CD4-positive, alpha-beta T cell treated with Interleukin-4 for 4 hours (primary cell): Measurements from ENCODE around the gene RIPK4.

Experiments
- DNase-seq: peaks from one replicate; pipeline ENCODE4 v3.0.0-alpha.2; 2020

RIPK4 gene

DNA sequence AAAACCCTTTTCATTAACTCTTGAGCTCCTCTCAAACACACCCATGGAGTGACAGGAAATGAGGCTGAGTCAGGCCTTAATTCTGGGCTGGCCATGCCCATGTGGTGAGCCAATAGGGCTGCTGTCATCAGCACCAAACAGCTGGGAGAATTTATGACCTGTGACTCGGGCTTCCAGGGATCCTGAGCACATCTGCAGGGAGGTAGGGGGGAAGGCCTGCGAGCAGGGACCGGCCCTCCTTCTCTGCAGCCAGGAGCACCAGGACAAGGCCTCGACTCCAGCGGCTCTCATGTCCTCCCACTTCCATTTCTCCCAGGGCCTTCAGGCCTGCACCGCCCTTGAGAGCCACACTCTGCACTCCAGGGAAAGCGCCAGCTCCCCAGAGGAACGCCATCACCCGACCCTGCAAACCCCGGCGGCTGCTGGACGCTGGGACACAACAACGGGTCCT, 14.6 kb downstream of the RIPK4 start:
- DNase-seq, result no peak

DNA sequence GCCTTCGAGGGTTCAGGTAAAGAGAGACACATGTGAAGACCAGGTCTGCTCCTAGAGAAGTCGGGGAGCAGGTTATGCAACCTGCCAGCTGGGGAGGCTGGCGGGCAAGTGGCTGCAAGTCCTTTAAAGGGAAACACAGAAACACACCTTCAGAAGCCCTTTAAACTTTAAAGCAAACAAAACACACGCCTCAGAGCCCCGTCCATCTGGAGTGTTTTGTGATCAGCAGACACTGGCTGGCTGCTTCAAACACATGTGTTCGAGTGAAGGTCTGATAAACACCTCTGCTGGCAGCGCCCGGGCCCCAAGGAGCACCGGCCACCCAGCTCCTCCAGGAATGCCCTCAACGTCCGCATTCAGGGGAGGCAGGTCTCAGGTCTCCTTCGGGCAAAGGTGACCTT, 15.2 kb downstream of the RIPK4 start:
- no peak for DNase-seq

DNA sequence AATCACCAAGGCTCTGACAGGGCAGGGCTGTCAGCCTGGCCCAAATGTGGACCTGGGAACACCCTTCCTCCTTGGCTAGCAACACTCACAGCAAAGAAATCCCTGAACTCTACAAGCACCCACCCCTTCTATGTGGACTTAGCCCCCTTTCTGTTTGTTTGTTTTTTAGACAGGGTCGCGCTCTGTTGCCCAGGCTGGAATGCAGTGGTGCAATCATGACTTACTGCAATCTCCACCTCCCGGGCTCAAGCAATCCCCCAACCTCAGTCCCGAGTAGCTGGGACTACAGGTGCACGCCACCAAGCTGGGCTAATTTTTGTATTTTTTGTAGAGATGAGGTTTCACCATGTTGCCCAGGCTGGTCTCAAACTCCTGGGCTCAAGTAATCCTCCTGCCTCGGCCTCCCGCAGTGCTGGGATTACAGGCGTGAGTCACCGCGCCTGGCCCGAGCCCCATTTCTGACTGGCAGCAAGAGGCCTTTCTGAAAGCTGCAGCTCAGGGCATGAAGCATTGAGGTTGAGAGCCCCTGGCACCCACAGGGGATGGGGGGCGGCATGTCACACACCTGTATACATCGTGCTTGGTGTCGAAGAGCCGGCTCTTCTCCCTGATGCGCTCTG, 16.2 kb downstream of the RIPK4 start:
- DNase-seq, result no peak

DNA sequence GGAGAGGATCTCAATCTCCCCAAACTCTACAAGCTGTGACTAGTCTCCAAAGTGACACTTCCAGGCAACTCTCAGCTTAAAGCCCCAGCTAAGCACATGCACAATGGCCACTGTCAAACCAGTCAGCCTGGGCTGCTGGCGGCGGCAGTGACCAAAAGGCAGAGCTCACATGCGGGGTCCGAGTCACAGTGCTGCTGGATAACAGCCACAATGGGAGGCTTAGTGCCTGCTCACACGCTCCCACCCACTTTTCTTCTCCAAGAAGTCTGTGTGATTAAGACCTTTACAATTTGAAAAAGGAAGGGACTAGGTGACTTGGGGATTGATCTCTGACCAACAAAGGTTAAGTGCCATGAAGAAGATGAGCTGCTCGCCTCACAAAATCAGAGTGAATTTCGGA, 16.8 kb downstream of the RIPK4 start:
- DNase-seq, result no peak

DNA sequence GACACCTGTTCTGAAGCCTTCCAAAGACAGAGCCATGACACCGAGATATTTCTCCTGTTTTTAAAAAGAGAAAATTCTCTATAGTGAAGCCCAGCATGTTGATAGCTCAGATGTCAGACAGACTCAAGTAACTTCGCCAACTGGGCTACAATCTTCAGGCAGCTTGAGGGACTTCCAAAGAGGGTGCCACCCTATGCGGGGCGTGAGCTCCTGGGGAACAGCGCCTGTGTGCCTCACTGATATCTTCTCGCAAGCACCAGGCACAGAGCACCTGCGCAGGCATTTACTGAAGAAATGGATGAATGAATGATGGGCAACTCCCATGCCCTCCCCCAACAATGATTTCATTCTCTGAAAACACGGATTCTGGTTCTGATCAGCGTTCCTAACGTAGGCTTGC, 17.6 kb downstream of the RIPK4 start:
- DNase-seq, result no peak

DNA sequence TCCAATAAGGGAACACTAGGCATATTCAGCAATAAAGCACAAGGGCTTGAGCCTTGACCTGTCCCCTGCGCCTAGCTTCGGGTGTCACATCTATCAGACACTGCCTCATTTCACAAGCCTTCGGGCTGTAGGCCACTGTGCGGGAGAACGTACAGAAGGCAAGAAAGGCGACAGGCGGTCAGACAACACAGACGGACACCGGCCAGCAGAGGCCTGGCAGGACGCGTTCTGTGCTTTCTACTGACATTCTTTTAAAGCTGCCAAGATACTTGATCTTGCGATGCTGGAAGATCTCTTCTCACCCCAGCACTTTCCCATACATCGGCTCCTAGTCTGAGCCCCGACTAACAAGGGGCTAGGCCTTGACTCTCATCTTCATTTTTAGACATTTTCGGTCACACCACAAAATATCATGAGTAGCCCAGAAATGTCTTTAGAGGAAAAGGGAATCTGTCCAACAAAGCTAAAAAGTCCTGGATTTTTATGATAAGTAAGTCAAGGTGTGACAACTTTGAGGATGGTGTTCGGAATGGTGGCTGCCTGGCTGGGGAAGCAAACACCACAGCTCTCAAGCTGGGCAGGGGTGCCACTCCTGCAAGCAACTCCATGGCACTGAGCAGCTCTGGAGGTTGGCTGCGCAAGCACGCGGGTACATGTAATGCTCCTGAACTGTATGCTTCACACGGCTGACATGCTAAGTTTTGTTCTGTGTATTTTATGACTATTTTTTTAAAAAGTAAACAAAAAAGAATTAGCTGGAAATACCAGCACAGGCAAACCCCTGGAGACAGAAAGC, 18.7 kb downstream of the RIPK4 start:
- no peak for DNase-seq

DNA sequence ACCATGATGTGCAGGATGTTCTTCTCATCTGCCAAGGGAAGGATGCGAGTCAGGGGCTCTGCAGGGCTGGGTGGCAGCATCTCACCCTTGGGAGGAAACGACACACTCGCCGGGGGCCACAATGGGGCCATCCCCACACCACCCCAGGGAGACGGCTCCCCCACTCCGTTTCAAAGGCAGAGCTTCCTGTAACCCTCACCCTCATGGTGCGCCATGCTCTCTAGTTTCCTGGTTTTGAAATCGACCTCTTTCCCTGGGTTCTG, 20.2 kb downstream of the RIPK4 start:
- DNase-seq, result no peak

DNA sequence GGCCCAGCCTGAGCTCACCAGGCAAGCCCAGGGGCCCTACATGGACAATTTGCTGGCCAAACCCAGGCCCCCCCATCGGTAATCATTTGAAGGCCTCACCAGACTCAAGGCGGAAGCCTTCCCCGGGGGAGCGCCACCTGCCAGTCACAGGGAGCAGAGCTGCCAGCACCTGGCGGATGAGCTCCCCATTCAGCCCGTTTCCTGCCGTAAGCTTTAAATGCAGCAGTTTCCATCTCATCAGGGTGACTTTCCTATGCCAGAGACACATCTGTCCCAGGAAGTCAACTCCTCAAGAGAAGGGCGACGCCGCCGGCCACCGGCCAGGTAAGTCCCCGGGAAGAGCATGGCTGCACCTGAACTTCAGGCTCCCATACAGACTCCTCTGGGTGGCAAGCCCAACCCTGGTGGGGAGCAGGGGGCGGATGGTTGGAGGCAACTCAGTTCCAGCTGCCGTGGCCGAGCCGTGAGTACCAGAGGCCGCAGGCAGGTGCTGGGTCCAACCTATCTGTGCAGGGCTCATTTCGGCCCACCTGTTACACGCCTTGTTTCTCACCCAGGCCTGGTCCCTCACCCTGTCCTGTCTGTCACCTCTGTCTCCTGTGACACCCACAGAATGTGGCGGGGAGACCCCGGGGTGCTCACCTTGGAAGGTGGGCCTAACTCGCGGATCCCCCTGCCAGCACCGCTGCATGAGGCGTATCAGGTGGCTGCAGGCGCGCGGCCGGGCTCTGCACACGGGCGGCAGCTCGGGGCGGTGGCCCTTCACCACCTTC, 20.7 kb downstream of the RIPK4 start:
- DNase-seq, result no peak

DNA sequence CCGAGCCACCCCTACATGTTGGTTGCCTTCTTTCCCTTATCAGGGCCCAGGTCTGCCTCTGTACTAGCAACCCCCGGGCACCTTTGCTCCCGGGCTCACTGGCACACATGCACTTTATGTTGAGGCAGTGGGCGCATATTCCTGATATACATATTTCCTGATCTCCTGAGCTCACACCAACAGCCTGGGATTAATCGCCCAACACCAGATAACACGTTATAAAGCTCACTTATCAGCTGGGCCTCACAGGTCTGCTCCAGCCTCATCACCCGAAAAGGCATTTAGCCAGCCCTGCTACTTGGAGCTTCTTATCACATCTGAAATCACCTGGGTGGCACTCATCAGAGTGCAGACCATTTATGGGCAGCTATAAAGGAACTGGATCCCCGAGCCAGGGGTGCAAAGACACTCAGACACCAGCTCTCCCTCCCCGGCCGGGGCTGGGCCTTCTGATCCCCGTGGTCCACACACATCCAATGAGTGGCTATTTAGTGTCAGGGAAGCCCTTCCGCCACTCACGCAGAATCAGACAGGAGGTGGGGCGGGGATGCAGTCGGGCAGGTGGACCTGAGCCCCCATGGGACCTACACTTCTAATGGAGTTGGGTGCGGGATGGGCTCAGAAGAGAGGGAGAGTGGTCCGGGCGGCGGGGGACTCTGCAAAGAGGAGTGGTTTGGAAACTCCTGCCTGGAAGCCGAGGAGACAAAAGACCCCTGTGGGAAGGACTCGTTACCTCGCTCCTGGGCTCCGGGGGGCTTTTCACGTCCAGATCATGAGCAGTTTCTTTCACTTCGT, 21.6 kb downstream of the RIPK4 start:
- no peak for DNase-seq

DNA sequence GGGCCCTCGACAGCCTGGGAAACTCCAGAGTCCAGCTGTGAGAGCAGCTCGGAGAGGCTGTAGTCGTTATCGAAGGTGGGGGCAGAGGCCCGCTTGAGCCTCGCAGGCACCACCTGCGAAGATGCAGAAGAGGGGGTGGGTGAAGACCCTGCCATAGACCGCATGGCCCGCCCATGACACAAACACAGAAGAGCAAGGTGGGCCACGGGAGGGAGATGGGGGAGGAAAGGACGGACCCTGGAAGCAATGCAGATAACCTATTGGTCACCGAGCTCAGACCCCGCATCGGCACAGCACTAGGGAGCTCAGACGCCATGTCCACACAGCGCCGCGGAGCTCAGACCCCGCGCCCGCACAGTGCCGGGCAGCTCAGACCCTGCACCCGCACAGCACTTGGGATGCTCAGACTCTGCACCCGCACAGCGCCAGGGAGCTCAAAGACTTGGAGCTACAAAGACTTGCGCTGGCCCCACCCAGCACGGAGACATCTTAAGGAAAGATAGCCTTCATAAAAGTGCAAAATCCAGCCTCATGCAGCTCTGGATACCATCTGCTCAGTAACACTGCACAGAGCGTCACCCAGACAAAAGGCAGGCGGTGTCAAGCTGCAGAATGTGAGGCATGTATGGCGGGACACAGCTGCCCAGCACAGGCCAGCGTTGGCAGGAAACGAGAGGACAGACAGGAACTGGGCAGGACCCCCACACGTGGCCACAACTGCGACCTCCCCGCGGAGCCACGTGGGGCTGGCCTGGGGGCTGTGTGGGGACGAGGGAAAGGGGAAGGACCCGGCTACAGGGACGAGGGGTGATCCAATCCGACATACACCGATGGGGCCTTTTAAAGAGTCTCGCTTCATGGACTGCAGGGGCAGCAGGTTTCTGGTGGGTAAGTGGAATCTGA, 22.6 kb downstream of the RIPK4 start:
- DNase-seq, result no peak

DNA sequence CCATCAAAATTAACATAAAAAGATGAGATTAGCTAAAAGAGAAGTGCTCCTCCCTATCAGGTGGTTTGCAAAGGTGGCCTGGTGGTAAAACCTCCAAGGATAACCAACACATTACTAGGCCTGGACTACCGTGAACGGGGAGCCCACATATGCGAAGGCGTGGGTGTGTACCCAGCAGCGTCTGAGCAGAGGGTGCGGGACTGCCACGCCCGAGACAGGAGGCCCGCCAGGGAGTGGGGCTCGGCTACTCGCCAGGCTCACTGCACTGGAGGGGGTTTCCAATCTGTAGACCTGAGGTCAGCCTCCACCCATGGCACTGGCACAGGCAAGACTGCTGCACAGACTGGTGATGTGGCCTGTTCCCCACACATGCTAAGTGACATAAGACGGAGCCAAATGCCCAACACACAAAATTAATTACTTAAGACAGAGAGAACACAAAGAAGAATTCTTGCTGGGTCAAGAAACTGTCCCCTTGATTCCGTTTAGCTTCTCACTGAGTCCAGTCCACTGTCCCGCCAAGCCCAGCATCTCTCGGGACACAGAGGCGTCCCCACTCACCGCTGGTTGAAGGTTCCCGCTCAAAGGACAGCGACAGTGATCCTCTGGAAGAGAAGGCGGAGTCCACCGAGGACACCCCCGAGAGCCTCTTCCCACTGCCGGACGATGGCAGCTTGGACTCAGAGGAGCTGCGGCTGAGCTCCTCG, 23.4 kb downstream of the RIPK4 start:
- no peak for DNase-seq

DNA sequence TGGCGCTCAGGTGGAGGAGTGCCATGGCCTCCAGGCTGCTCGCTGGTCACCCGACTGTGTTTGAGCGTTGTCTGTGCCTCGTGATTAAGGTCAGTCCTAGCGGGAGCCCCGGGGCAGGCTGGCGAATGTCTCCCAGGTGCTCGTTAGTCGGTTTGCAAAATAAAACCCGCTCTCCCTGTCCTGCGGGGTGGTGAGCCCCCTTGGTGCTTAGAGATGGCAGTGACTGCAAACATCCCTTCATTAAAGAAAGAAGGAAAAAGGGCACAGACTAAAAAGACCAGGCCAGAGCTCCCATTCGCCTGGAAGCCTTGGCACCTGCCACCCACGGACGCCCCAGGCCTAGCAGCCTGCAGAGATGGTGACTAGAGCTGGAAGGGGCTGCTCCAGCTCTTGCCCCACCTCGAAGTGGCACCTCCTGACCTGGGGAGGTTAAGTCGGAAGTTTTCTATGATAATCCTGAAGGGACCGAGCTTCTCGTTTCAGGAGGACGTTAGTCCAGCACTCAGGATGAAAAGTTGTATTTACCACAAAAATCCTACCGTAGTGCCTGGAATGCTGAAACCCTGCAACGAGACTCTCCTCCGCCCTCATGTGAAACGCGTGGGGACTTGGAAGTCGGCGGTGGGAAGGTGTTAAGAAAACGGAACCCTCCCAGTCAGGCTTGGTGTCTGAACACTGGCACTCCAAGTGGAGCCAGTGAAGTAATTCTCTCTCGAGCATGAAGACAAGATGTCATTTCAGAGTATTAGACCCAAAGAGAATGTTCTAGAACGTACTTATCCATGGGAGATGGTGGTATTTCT, 24.6 kb downstream of the RIPK4 start:
- DNase-seq, result no peak

DNA sequence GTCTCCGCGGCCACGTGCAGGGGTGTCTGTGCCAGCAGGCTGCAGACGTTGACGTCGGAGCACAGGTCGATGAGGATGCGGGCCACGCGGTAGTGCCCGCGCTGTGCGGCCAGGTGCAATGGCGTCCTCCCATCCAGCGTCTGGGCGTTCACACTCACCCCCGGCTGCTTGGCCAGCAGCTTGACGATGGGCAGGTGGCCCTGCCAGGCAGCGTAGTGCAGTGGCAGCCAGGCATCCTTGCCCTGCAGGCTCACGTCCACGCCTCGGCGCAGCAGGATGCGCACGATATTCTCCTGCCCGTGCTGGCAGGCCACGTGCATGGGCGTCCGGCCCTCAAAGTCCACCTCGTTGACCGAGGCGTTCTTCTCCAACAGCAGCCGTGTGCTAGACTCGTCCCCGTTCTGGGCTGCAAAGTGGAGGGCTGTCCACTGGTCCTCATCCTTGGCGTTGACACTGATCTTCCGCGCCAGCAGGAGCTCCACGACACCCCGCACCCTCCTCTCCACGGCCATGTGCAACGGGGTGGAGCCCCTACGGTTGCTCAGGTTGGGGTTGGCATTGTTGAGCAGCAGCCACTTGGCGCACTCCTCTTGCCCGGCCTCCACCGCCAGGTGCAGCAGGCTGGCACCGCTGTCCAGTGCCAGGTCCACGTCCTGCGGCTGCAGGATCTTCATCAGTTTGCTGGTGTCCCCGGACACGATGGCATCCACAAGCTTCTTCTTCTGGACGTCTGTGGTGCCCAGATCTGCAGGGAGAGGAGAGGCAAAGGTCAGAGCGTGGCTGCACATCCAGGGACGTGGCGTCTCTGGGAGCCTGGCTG, 25.4 kb downstream of the RIPK4 start:
- DNase-seq, result no peak

DNA sequence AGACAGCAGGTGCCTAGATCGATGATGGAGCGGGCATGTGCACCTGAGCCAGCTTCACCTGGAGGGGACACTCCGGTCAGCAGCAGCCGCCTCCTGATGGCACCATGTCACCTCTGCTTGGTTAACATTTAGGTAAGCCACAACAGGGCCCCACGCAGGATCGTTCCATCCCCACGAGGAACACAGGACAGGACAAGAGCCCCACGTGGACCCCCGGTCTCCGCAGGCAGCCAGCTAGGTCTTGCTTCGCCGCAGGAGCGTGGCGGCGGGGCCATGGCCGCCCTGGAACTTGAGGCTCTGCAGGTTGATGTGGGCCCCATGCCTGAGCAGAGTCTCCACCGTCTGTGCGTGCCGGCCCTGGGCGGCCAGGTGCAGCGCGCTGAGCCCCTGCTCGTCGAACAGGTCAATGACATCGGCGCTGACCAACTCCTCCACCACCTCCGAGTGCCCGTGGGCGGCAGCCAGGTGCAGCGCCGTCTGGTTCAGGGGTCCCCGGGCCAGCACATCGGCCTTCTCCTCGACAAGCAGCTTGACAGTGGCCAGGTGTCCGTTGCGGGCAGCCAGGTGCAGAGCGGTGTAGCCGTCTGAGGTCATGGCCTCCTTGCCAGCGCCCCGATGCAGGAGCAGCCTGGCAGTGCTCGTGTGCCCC, 26.1 kb downstream of the RIPK4 start:
- no peak for DNase-seq

DNA sequence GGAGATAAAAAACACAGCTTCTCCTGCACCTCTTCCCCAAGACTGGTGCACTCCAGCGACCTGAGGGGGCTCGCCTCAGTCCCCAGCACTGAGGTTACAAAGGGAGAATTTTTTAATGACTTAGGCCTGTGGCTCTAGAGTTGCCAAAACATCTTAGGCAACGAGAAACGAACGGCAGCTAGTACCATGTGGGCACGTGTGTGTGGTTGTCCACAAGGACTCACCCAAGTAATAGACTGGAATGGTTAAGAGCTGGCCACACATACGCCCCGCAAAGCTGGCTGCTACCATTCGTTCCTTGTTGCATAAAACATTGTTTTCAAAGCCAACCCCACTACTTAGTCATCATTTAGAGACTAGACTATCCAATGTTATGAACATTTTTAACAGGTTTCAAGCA, 26.9 kb downstream of the RIPK4 start:
- no peak for DNase-seq

DNA sequence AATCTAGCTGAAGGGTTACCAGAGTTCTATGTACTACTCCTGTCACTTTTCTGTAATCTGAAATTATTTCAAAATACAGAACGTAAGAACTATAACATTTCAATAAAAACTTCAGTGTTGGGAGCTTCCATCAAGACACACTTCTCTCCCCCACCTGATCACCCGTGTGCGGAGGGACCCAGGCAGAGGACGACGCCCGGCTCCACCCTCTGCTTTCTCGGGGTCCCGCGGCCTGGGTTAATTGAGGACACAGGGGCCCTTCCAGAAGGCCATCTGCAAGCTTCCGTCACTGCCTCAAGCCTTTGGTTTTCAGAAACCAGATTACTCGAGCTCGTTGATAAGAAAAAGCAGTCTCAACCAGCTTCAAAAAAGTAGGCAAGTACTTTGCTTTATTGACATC, 27.8 kb downstream of the RIPK4 start:
- no peak for DNase-seq

DNA sequence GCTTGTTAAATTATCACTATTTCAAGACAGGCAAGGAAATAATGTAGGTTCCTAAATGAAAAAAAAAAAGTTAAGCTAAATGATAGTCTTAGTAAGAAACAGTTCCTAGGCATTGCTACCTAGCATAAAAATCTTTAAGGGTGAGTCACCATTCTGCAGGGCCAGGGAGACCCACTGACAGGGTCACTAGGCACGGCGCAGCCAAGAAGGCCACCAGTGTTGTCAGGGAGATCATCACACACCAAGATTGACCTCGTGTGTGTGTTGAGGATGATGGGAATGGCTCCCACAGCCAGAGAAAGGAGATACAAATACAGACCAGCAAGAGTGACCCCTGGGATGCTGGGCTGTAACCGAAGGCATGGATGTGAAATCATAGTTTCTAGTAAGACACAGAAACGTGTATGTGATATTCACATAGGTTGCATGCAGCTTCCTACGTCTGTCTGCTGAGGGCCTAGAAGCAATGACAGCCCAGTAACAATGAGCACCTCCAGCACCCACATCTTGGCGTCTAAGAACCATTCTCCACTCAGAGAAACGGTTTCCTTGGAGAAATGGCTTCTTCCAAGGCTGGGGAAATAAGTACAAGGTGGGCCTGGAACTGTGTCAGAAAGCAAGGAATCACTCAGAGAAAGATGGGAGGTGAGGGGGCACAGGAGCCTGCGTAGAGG, 29.1 kb downstream of the RIPK4 start:
- DNase-seq, result no peak

DNA sequence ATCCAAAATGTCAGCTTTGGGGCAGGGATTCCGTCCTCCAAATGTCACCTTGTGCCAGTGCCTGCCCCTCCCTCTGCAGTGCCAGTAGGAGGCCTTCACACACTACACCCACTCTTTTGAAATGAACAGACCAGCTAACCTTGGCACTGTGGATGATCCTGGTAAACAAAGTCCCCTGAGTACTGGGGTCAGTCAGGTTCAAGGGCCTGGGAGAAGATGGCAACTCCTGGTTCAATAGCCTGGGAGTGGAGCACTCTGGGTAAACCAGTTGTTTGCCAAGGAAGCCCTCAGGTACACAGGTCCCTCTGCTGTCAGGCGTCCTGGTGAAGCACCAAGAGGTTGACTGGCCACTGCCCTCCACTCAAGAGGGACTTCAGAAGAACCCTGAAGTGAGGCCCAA, 30.4 kb downstream of the RIPK4 start:
- no peak for DNase-seq
